Measurements from ENCODE around the gene STK16. TPM values are rescaled to one million over a fixed set of nuclear protein-coding genes. Genes with fewer than 3 reads are reported as not detected.
A peak's percentile ranks its signal among the peaks of the same experiment; 100 is the strongest.
"Not testable (repeated sequence)": the region's sequence is repeated elsewhere in the genome, so short reads cannot be mapped to it uniquely, and the experiment has no call there.

STK16 gene
- total RNA-seq, 1 donor from 2014 or later = 21.4 TPM

GRCh38 chr2:219282943-219283581 is 37.8 kb downstream of the STK16 start:
- ATAC-seq (no peak), DNase-seq (peak; percentile 33)
- no peak for TF ChIP-seq CTCF (IDR thresholded peaks at IDR 0.05)
- Histone ChIP-seq H3K9me3 (no peaks in the 10 kb centered on the region), H3K4me1 (peaks cover 17% of the 10 kb centered on the region), H3K27me3 (no peaks in the 10 kb centered on the region), H3K27ac (no peak overlapping the region), H3K4me3 (no peak overlapping the region), H3K36me3 (peaks cover 51% of the 10 kb centered on the region)
- intact Hi-C loops (cut with DNase I) = no loop called here

GRCh38 chr2:219284501-219285372 is 39.5 kb downstream of the STK16 start:
- ATAC-seq (no peak), DNase-seq (peak; percentile 58)
- Histone ChIP-seq H3K36me3 (peaks cover 51% of the 10 kb centered on the region), H3K9me3 (no peaks in the 10 kb centered on the region), H3K27ac (no peak overlapping the region), H3K4me1 (peaks cover 15% of the 10 kb centered on the region), H3K27me3 (no peaks in the 10 kb centered on the region), H3K4me3 (no peak overlapping the region)
- TF ChIP-seq CTCF (IDR thresholded peaks at IDR 0.05) = no peak
- intact Hi-C loops (cut with DNase I) = no loop called here

- Histone ChIP-seq H3K4me1 (peaks cover 10% of the 10 kb centered on the region), H3K27me3 (no peaks in the 10 kb centered on the region), H3K9me3 (no peaks in the 10 kb centered on the region), H3K4me3 (no peak overlapping the region), H3K27ac (no peak overlapping the region), H3K36me3 (peaks cover 51% of the 10 kb centered on the region)
- TF ChIP-seq CTCF (IDR thresholded peaks at IDR 0.05) = no peak
- intact Hi-C loops (cut with DNase I) = no loop called here
- peak; percentile 52 for DNase-seq
- no peak for ATAC-seq
Measured at GRCh38 chr2:219285373-219285735, 40.1 kb downstream of the STK16 start.

GRCh38 chr2:219285894-219286425 is 40.7 kb downstream of the STK16 start:
- Histone ChIP-seq H3K4me3 (no peak overlapping the region), H3K9me3 (no peaks in the 10 kb centered on the region), H3K36me3 (peaks cover 44% of the 10 kb centered on the region), H3K4me1 (peaks cover 6% of the 10 kb centered on the region), H3K27me3 (no peaks in the 10 kb centered on the region), H3K27ac (no peak overlapping the region)
- DNase-seq = peak; percentile 40
- intact Hi-C loops (cut with DNase I) = no loop called here
- no peak for ATAC-seq
- no peak for TF ChIP-seq CTCF (IDR thresholded peaks at IDR 0.05)

- ATAC-seq = peak; percentile 15
- Histone ChIP-seq H3K36me3 (peaks cover 38% of the 10 kb centered on the region), H3K4me1 (peaks cover 6% of the 10 kb centered on the region)
Measured at GRCh38 chr2:219286436-219287115, 41.3 kb downstream of the STK16 start.

GRCh38 chr2:219287116-219287440 is 41.8 kb downstream of the STK16 start:
- H3K27ac ChIP-seq; H3K9me3 ChIP-seq; intact Hi-C loops (cut with DNase I); H3K4me3 ChIP-seq; H3K4me1 ChIP-seq; H3K27me3 ChIP-seq; ATAC-seq: not testable (repeated sequence)
- DNase-seq = peak; percentile 31
- H3K36me3 ChIP-seq = peaks cover 33% of the 10 kb centered on the region

More at GRCh38 chr2:219286436-219287115, 41.3 kb downstream of the STK16 start:
- peak; percentile 68 for DNase-seq
- no peak overlapping the region for H3K27ac ChIP-seq
- no peaks in the 10 kb centered on the region for H3K9me3 ChIP-seq
- intact Hi-C loops (cut with DNase I) = no loop called here
- no peak overlapping the region for H3K4me3 ChIP-seq
- no peak for TF ChIP-seq CTCF (IDR thresholded peaks at IDR 0.05)
- H3K27me3 ChIP-seq = no peaks in the 10 kb centered on the region
